Measurements from ENCODE around the gene FAM117B. TPM values are rescaled to one million over a fixed set of nuclear protein-coding genes. Genes with fewer than 3 reads are reported as not detected.

The FAM117B gene
- total and polyA plus RNA-seq, 3 experiments from 2014 or later: 5.9 to 8.0 (median 6.4) TPM

- Mint-ChIP-seq H3K9me3 (no peaks in the 10 kb centered on the region), H3K27me3 (no peaks in the 10 kb centered on the region), H3K27ac (no peak overlapping the region), H3K4me1 (peaks cover 0 to 4% (median 0%) of the 10 kb centered on the region in 3 donors), H3K36me3 (peaks cover 0 to 5% (median 0%) of the 10 kb centered on the region in 3 donors), H3K4me3 (no peak overlapping the region)
- no peak for DNase-seq
- Histone ChIP-seq H3K4me1 (ENCODE audit: insufficient read depth, low read length) (no peaks in the 10 kb centered on the region), H3K4me3 (ENCODE audit: low read length) (no peak overlapping the region), H3K9me3 (ENCODE audit: low read length) (no peaks in the 10 kb centered on the region), H3K27ac (ENCODE audit: low read depth, low read length) (no peak overlapping the region), H3K36me3 (ENCODE audit: insufficient read depth, low read length) (no peaks in the 10 kb centered on the region), H3K27me3 (ENCODE audit: insufficient read depth, low read length, poor library complexity, severe bottlenecking) (no peaks in the 10 kb centered on the region)
- ChIA-PET POLR2A (no interaction called here), CTCF (no interaction called here)
These were observed 29.6 kb upstream of the FAM117B start for GRCh38 chr2:202605174-202605573.

GRCh38 chr2:202608142-202608852 lies 26.5 kb upstream of the FAM117B start:
- Histone ChIP-seq H3K27ac (ENCODE audit: low read depth, low read length) (no peak overlapping the region), H3K9me3 (ENCODE audit: low read length) (no peaks in the 10 kb centered on the region), H3K36me3 (ENCODE audit: insufficient read depth, low read length) (no peaks in the 10 kb centered on the region), H3K27me3 (ENCODE audit: insufficient read depth, low read length, poor library complexity, severe bottlenecking) (no peaks in the 10 kb centered on the region), H3K4me3 (ENCODE audit: low read length) (no peak overlapping the region), H3K4me1 (ENCODE audit: insufficient read depth, low read length) (no peaks in the 10 kb centered on the region)
- H3K36me3 Mint-ChIP-seq: peaks cover 0 to 5% (median 0%) of the 10 kb centered on the region in 3 donors
- no peaks in the 10 kb centered on the region for H3K9me3 Mint-ChIP-seq
- no peak overlapping the region for H3K4me3 Mint-ChIP-seq
- POLR2A ChIA-PET: no interaction called here
- H3K27me3 Mint-ChIP-seq: peaks cover 0 to under 1% of the 10 kb centered on the region in 2 donors
- no peak for DNase-seq
- H3K4me1 Mint-ChIP-seq: no peaks in the 10 kb centered on the region
- no peak overlapping the region for H3K27ac Mint-ChIP-seq
- CTCF ChIA-PET: no interaction called here

GRCh38 chr2:202609381-202610145 lies 25.2 kb upstream of the FAM117B start:
- H3K27me3 ChIP-seq (ENCODE audit: insufficient read depth, low read length, poor library complexity, severe bottlenecking): no peaks in the 10 kb centered on the region
- no peak for DNase-seq
- Mint-ChIP-seq H3K36me3 (peaks cover 0 to 5% (median 0%) of the 10 kb centered on the region in 3 donors), H3K4me3 (no peak overlapping the region), H3K9me3 (no peaks in the 10 kb centered on the region), H3K4me1 (no peaks in the 10 kb centered on the region), H3K27ac (no peak overlapping the region), H3K27me3 (peaks cover 0 to 2% of the 10 kb centered on the region in 2 donors)
- CTCF ChIA-PET: interaction anchor here (0.5 kb wide), 1 partner anchor 11 kb away, joined by 3 read pairs; no protein-coding TSS in a partner anchor
- H3K27ac ChIP-seq (ENCODE audit: low read depth, low read length): no peak overlapping the region
- H3K36me3 ChIP-seq (ENCODE audit: insufficient read depth, low read length): no peaks in the 10 kb centered on the region
- no peak overlapping the region for H3K4me3 ChIP-seq (ENCODE audit: low read length)
- no peaks in the 10 kb centered on the region for H3K4me1 ChIP-seq (ENCODE audit: insufficient read depth, low read length)
- POLR2A ChIA-PET: no interaction called here
- no peaks in the 10 kb centered on the region for H3K9me3 ChIP-seq (ENCODE audit: low read length)

GRCh38 chr2:202610380-202610779 lies 24.4 kb upstream of the FAM117B start:
- no peaks in the 10 kb centered on the region for H3K4me1 ChIP-seq (ENCODE audit: insufficient read depth, low read length)
- Mint-ChIP-seq H3K36me3 (peaks cover 0 to 5% (median 0%) of the 10 kb centered on the region in 3 donors), H3K27me3 (peaks cover 0 to 2% of the 10 kb centered on the region in 2 donors), H3K9me3 (no peaks in the 10 kb centered on the region), H3K4me3 (no peak overlapping the region), H3K27ac (no peak overlapping the region), H3K4me1 (no peaks in the 10 kb centered on the region)
- ChIA-PET CTCF (interaction anchor here (0.5 kb wide), 1 partner anchor 11 kb away, joined by 3 read pairs; no protein-coding TSS in a partner anchor), POLR2A (no interaction called here)
- no peaks in the 10 kb centered on the region for H3K27me3 ChIP-seq (ENCODE audit: insufficient read depth, low read length, poor library complexity, severe bottlenecking)
- H3K36me3 ChIP-seq (ENCODE audit: insufficient read depth, low read length): no peaks in the 10 kb centered on the region
- no peak overlapping the region for H3K4me3 ChIP-seq (ENCODE audit: low read length)
- H3K9me3 ChIP-seq (ENCODE audit: low read length): no peaks in the 10 kb centered on the region
- no peak for DNase-seq
- no peak overlapping the region for H3K27ac ChIP-seq (ENCODE audit: low read depth, low read length)

GRCh38 chr2:202612145-202612544 lies 22.6 kb upstream of the FAM117B start:
- DNase-seq: no peak
- peaks cover 0 to 5% (median 0%) of the 10 kb centered on the region in 3 donors for H3K36me3 Mint-ChIP-seq
- ChIA-PET POLR2A (no interaction called here), CTCF (no interaction called here)
- no peak overlapping the region for H3K27ac ChIP-seq (ENCODE audit: low read depth, low read length)
- no peaks in the 10 kb centered on the region for H3K4me1 Mint-ChIP-seq
- H3K4me1 ChIP-seq (ENCODE audit: insufficient read depth, low read length): no peaks in the 10 kb centered on the region
- H3K9me3 ChIP-seq (ENCODE audit: low read length): no peaks in the 10 kb centered on the region
- no peaks in the 10 kb centered on the region for H3K9me3 Mint-ChIP-seq
- no peak overlapping the region for H3K27ac Mint-ChIP-seq
- peaks cover 0 to 2% of the 10 kb centered on the region in 2 donors for H3K27me3 Mint-ChIP-seq
- H3K36me3 ChIP-seq (ENCODE audit: insufficient read depth, low read length): no peaks in the 10 kb centered on the region
- no peak overlapping the region for H3K4me3 ChIP-seq (ENCODE audit: low read length)
- H3K4me3 Mint-ChIP-seq: no peak overlapping the region
- H3K27me3 ChIP-seq (ENCODE audit: insufficient read depth, low read length, poor library complexity, severe bottlenecking): no peaks in the 10 kb centered on the region

GRCh38 chr2:202613479-202613878 lies 21.3 kb upstream of the FAM117B start:
- no peaks in the 10 kb centered on the region for H3K36me3 ChIP-seq (ENCODE audit: insufficient read depth, low read length)
- H3K27me3 ChIP-seq (ENCODE audit: insufficient read depth, low read length, poor library complexity, severe bottlenecking): no peaks in the 10 kb centered on the region
- no peak overlapping the region for H3K27ac ChIP-seq (ENCODE audit: low read depth, low read length)
- Mint-ChIP-seq H3K9me3 (no peaks in the 10 kb centered on the region), H3K4me1 (no peaks in the 10 kb centered on the region), H3K27me3 (peaks cover 0 to 2% of the 10 kb centered on the region in 2 donors), H3K4me3 (no peak overlapping the region), H3K36me3 (no peaks in the 10 kb centered on the region), H3K27ac (no peak overlapping the region)
- CTCF ChIA-PET: no interaction called here
- POLR2A ChIA-PET: no interaction called here
- H3K9me3 ChIP-seq (ENCODE audit: low read length): no peaks in the 10 kb centered on the region
- no peak for DNase-seq
- no peaks in the 10 kb centered on the region for H3K4me1 ChIP-seq (ENCODE audit: insufficient read depth, low read length)
- no peak overlapping the region for H3K4me3 ChIP-seq (ENCODE audit: low read length)

- H3K27me3 ChIP-seq (ENCODE audit: insufficient read depth, low read length, poor library complexity, severe bottlenecking): no peaks in the 10 kb centered on the region
- Mint-ChIP-seq H3K4me1 (no peaks in the 10 kb centered on the region), H3K27me3 (no peaks in the 10 kb centered on the region), H3K9me3 (no peaks in the 10 kb centered on the region), H3K4me3 (no peak overlapping the region), H3K36me3 (no peaks in the 10 kb centered on the region), H3K27ac (no peak overlapping the region)
- CTCF ChIA-PET: no interaction called here
- POLR2A ChIA-PET: no interaction called here
- no peaks in the 10 kb centered on the region for H3K9me3 ChIP-seq (ENCODE audit: low read length)
- H3K27ac ChIP-seq (ENCODE audit: low read depth, low read length): no peak overlapping the region
- H3K4me3 ChIP-seq (ENCODE audit: low read length): no peak overlapping the region
- DNase-seq: no peak
- H3K36me3 ChIP-seq (ENCODE audit: insufficient read depth, low read length): no peaks in the 10 kb centered on the region
- H3K4me1 ChIP-seq (ENCODE audit: insufficient read depth, low read length): peaks cover 13% of the 10 kb centered on the region
These were observed 10.6 kb upstream of the FAM117B start for GRCh38 chr2:202624133-202624532.

GRCh38 chr2:202627042-202627441 lies 7.7 kb upstream of the FAM117B start:
- no peaks in the 10 kb centered on the region for H3K36me3 ChIP-seq (ENCODE audit: insufficient read depth, low read length)
- Mint-ChIP-seq H3K27ac (no peak overlapping the region), H3K4me3 (no peak overlapping the region), H3K27me3 (no peaks in the 10 kb centered on the region), H3K36me3 (no peaks in the 10 kb centered on the region), H3K9me3 (no peaks in the 10 kb centered on the region), H3K4me1 (no peaks in the 10 kb centered on the region)
- H3K4me1 ChIP-seq (ENCODE audit: insufficient read depth, low read length): peaks cover 13% of the 10 kb centered on the region
- H3K4me3 ChIP-seq (ENCODE audit: low read length): no peak overlapping the region
- H3K27me3 ChIP-seq (ENCODE audit: insufficient read depth, low read length, poor library complexity, severe bottlenecking): no peaks in the 10 kb centered on the region
- no peaks in the 10 kb centered on the region for H3K9me3 ChIP-seq (ENCODE audit: low read length)
- CTCF ChIA-PET: no interaction called here
- no peak overlapping the region for H3K27ac ChIP-seq (ENCODE audit: low read depth, low read length)
- POLR2A ChIA-PET: no interaction called here
- DNase-seq: no peak
